GM21360 (cell line): ENCODE results near the gene NOMO2.
A peak's percentile ranks its signal among the peaks of the same experiment; 100 is the strongest.
"Not testable (repeated sequence)": the region's sequence is repeated elsewhere in the genome, so short reads cannot be mapped to it uniquely, and the experiment has no call there.

Source experiments
- ATAC-seq: cut with Tn5 transposase; IDR thresholded peaks from one replicate; pipeline ENCODE4 v1.9.1; 2021; ENCODE audit warnings: mild to moderate bottlenecking, moderate library complexity; ENCODE audit not compliant: unreplicated experiment

Gene NOMO2, protein sequence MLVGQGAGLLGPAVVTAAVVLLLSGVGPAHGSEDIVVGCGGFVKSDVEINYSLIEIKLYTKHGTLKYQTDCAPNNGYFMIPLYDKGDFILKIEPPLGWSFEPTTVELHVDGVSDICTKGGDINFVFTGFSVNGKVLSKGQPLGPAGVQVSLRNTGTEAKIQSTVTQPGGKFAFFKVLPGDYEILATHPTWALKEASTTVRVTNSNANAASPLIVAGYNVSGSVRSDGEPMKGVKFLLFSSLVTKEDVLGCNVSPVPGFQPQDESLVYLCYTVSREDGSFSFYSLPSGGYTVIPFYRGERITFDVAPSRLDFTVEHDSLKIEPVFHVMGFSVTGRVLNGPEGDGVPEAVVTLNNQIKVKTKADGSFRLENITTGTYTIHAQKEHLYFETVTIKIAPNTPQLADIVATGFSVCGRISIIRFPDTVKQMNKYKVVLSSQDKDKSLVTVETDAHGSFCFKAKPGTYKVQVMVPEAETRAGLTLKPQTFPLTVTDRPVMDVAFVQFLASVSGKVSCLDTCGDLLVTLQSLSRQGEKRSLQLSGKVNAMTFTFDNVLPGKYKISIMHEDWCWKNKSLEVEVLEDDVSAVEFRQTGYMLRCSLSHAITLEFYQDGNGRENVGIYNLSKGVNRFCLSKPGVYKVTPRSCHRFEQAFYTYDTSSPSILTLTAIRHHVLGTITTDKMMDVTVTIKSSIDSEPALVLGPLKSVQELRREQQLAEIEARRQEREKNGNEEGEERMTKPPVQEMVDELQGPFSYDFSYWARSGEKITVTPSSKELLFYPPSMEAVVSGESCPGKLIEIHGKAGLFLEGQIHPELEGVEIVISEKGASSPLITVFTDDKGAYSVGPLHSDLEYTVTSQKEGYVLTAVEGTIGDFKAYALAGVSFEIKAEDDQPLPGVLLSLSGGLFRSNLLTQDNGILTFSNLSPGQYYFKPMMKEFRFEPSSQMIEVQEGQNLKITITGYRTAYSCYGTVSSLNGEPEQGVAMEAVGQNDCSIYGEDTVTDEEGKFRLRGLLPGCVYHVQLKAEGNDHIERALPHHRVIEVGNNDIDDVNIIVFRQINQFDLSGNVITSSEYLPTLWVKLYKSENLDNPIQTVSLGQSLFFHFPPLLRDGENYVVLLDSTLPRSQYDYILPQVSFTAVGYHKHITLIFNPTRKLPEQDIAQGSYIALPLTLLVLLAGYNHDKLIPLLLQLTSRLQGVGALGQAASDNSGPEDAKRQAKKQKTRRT

GRCh38 chr16:18561727-18562314, at the start of gene NOMO2:
NOMO2 (minus strand) TSS chr16:18562097; CDS start chr16:18562040, 57 bp downstream.
- peak; percentile 92 for ATAC-seq

GRCh38 chr16:18610147-18610803, 48.4 kb upstream of the NOMO2 start:
- not testable (repeated sequence) for ATAC-seq

DNA sequence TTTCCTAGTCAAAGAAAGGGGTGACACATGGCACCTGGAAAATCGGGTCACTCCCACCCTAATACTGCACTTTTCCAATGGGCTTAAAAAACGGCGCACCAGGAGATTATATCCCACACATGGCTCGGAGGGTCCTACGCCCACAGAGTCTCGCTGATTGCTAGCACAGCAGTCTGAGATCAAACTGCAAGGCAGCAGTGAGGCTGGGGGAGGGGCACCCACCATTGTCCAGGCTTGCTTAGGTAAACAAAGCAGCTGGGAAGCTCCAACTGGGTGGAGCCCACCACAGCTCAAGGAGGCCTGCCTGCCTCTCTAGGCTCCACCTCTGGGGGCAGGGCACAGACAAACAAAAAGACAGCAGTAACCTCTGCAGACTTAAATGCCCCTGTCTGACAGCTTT, 46.4 kb upstream of the NOMO2 start:
- not testable (repeated sequence) for ATAC-seq

DNA sequence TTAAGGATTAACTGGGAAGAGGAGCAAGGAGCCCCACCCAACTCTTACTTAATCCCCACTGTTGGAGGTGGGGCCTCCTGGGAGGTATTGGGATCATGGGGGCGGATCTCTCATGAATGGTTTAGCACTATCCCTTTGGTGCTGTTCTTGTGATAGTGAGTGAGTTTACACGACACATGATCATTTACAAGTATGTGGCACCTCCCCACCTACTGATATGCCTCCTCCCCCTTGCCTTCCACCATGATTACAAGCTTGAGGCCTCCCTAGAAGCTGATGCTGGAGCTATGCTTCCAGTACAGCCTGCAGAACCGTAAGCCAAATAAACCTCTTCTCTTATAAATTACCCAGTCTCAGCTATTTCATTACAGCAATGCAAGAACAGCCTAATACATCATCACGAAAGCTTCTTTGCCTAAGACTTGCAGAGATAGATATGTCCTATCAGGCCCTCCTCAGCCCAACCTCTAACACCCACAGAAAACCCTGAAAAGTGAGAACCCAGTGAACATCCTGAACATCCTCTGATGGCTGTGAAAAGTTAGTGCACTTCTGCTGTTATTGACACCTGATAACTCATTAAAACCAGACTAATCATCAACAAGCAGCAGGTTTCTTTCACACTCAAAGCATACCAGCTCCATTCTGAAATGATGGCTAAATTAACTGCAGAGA, 41.8 kb upstream of the NOMO2 start:
- ATAC-seq, result not testable (repeated sequence)

DNA sequence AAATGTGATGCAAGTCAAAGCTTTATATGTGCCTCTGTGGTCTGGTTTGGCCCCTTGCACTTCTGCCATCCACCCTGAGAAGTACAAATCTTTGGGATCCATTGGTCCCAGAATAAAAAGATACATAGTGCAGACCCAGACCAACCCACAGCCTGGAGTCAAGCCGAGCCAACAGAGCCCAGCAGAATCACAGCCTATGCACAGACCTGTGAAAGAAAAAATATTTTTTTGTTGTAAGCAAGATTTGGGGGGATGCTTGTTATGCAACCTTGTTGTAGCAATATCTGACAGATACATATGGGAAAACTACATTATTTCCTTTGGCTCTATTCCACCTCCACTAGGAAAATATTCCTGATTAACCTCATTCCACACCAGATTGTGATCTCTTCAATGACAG, 36.7 kb upstream of the NOMO2 start:
- not testable (repeated sequence) for ATAC-seq

DNA sequence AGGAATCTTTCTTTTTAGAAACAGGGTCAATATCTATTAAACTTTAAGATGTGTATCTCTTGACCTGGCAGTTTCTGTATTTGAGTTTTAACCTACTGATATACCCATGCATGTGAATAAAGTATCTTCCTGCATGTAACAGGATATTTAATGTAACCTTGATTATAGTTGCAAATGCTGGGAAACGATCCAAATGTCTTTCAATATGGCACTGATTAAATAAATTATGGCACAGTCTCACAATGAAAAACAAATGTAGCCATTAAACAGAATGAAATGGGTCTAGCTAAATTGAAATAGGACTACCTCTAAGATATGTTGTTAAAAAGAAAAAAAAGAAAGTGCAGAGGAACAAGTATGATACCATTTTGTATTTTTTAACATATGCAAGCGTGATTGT, 35.8 kb upstream of the NOMO2 start:
- not testable (repeated sequence) for ATAC-seq

- not testable (repeated sequence) for ATAC-seq
Measured at GRCh38 chr16:18597319-18597718, 35.4 kb upstream of the NOMO2 start.

GRCh38 chr16:18595796-18596195, 33.9 kb upstream of the NOMO2 start:
- ATAC-seq, result not testable (repeated sequence)

GRCh38 chr16:18594880-18595279, 33.0 kb upstream of the NOMO2 start:
- not testable (repeated sequence) for ATAC-seq

DNA sequence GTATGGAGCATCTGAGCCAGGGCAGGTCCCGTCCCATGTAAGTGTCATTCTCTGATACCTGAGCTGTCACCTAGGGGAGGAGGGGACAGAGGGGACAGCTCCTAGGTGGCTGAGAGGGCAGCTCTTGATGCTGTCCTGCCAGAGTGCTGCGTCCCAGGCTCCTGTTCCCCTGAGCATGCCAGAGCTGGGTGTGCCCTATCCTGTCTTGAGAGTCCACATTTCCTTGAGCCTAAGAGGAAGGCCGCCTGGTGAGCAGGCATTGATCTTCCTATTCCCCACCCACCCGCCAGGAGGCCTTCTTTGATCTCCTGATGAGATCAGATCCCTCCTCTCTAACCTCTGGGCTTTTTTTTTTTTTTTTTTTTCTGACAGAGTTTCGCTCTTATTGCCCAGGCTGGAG, 32.0 kb upstream of the NOMO2 start:
- not testable (repeated sequence) for ATAC-seq

GRCh38 chr16:18592982-18593381, 31.1 kb upstream of the NOMO2 start:
- not testable (repeated sequence) for ATAC-seq

- not testable (repeated sequence) for ATAC-seq
Measured at GRCh38 chr16:18591908-18592307, 30.0 kb upstream of the NOMO2 start.

GRCh38 chr16:18591441-18591840, 29.5 kb upstream of the NOMO2 start:
- not testable (repeated sequence) for ATAC-seq

DNA sequence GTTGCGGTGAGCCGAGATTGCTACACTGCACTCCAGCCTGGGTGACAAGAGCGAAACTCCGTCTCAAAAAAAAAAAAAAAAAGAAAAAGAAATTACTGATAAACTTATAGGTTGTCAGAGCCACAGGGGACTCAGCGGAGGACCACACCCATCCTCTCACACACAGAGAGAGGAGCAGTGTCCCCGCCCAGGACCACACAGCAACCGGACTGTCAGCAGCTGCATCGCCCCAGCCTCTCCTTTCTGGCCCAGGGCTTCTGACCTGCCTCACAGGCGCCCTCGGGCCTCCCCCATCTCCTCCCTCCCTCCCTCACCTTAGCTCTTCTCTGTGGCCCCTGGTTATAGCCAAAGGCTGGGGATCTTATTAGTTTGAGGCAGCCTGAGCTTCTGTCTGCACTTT, 27.9 kb upstream of the NOMO2 start:
- ATAC-seq, result not testable (repeated sequence)

DNA sequence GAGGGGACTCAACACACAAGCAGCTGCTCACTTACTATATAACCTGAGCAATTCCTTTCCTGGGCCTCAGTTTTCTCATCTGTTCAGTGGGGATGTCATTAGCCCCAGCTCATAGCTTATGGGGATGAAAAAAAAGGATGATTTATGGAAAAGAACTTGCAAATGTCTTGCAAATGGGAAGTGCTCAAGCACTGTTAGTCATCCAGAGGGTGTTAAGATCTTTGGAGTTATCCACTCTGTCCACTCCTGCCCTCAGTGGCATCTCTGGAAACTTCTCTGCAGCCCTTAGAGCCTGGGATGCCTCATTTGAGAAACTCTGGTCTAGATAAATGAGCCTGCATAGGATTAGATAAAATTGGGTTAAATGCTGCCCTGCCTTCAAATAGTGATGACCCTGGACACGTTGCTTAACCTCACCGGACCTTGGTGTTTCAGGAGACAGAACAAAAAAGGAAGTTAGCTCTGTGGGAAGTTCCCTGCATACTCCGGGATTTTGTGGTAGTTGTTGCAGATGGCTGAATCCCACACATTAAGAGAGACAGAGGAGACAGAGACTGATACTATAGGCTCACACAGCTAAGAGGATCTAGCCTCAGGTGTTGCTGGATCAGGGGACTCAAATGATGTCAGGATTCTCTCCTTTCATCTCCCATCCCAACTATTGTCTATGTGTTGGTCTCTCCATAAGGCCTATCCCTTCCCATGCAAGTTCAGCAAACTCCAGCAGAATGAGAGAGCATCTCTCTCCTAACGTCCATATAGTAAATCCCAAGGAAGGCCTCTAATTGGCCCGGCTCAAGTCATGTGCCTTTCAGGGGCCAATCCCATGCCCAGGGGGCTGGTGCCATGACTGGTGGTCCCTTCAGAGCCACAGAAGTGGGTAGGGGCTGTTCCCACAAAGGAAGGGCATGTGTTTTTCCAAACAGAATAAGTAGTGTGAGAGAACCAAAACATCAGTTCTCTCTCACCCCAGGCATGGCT, 25.0 kb upstream of the NOMO2 start:
- not testable (repeated sequence) for ATAC-seq

DNA sequence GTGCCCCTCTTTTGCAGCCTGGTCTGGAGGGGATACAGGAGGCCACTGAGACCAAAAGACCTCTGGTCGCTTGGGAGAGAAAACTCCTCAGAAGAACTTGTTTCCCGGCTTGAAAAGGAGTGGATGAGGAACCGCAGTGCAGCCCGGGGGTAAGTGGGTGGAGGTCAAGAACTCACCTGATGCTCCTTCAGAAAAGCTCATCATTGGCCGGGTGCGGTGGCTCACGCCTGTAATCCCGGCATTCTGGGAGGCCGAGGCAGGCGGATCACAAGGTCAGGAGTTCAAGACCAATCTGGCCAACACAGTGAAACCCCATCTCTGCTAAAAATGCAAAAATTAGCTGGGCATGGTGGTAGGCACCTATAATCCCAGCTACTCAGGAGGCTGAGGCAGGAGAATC, 23.9 kb upstream of the NOMO2 start:
- ATAC-seq, result not testable (repeated sequence)

DNA sequence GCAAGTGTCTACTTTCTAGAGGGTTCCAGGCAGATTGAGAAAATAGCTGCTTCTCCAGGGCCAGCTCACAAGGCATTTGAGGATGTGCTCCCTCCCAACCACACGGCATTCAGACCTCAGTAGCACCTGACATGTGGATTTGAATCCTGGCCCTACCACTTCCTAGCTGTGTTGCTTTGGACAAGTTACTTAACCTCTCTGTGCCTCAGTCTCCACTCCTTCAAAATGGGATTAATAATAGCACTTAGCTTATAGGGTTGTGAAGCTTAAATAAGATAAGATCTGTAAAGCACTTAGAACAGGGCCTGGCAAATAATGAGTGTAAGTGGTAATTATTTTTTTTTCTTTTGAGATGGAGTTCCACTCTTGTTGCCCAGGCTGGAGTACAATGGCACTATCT, 21.0 kb upstream of the NOMO2 start:
- no peak for ATAC-seq

- ATAC-seq, result not testable (repeated sequence)
Measured at GRCh38 chr16:18580396-18580795, 18.5 kb upstream of the NOMO2 start.
